HEK293 (cell line): Measurements from ENCODE around the gene DMBX1.

ENCODE experiments used
- CTCF ChIA-PET: fragments of 350-600 bp; formaldehyde crosslinking; extraction: SDS; loops from one replicate; lab custom pipeline; 2021; ENCODE audit warnings: antibody characterized with exemption; lab: Yijun Ruan, JAX
- POLR2A ChIA-PET: fragments of 300-600 bp; formaldehyde crosslinking; extraction: SDS; loops from one replicate; lab custom pipeline; 2020; ENCODE audit warnings: antibody characterized with exemption, inconsistent platforms; lab: Yijun Ruan, JAX
- H3K27ac ChIP-seq: fragments of 200-500 bp; sonication (Bioruptor generic); 2 replicates; pipeline ENCODE4 v1.5.1; 2014; ENCODE audit warnings: low read depth, low read length, control low read depth, inconsistent platforms; ENCODE audit errors: extremely low read depth
- H3K36me3 ChIP-seq, 2 experiments: fragments of 200-500 bp in 1 of 2; sonication (Bioruptor generic) in 1 of 2; 1 replicate in 1 of 2; 2 replicates in 1 of 2; pipeline ENCODE4 v1.5.1; 2014 to 2017; ENCODE audit warnings: inconsistent platforms in 2 of 2, low read length in 2 of 2; ENCODE audit not compliant: control insufficient read depth in 2 of 2, insufficient read depth in 1 of 2
- H3K4me1 ChIP-seq: fragments of 200-500 bp; sonication (Bioruptor generic); 2 replicates; pipeline ENCODE4 v1.5.1; 2014; ENCODE audit warnings: mild to moderate bottlenecking, low read length, inconsistent platforms; ENCODE audit not compliant: control insufficient read depth, insufficient read depth
- H3K4me3 ChIP-seq: 2 replicates; pipeline ENCODE4 v1.5.1; 2011; ENCODE audit warnings: low read depth, mild to moderate bottlenecking, control low read depth, low read length, moderate library complexity
- H3K9me3 ChIP-seq: fragments of 200-500 bp; sonication (Bioruptor generic); 2 replicates; pipeline ENCODE4 v1.5.1; 2014; ENCODE audit warnings: low read depth, low read length, inconsistent platforms; ENCODE audit not compliant: control insufficient read depth, insufficient read depth
- EGR2 ChIP-seq: fragments of 450-650 bp; formaldehyde crosslinking; IDR thresholded peaks from 2 replicates; pipeline ENCODE4 v1.5.1; 2016; ENCODE audit warnings: low read depth, missing biosample characterization, missing genetic modification characterization
- ZNF146 ChIP-seq: fragments of 450-650 bp; formaldehyde crosslinking; IDR thresholded peaks from 2 replicates; pipeline ENCODE4 v1.5.1; 2016; ENCODE audit warnings: missing biosample characterization, missing genetic modification characterization
- ZNF19 ChIP-seq: fragments of 450-650 bp; formaldehyde crosslinking; IDR thresholded peaks from 2 replicates; pipeline ENCODE4; 2016; ENCODE audit warnings: missing biosample characterization, missing genetic modification characterization, low read depth
- ZNF223 ChIP-seq: fragments of 450-650 bp; formaldehyde crosslinking; IDR thresholded peaks from 2 replicates; pipeline ENCODE4 v1.5.1; 2016; ENCODE audit warnings: missing biosample characterization, missing genetic modification characterization
- ZNF311 ChIP-seq: fragments of 450-650 bp; formaldehyde crosslinking; IDR thresholded peaks from 2 replicates; pipeline ENCODE4 v1.5.1; 2017; ENCODE audit warnings: missing biosample characterization, missing genetic modification characterization, borderline replicate concordance
- ZNF544 ChIP-seq: fragments of 450-650 bp; formaldehyde crosslinking; IDR thresholded peaks from 2 replicates; pipeline ENCODE4 v1.5.0; 2017; ENCODE audit warnings: missing biosample characterization, missing genetic modification characterization
- ZNF658 ChIP-seq: fragments of 450-650 bp; formaldehyde crosslinking; IDR thresholded peaks from 2 replicates; pipeline ENCODE4; 2016; ENCODE audit warnings: missing biosample characterization, missing genetic modification characterization
- ZNF776 ChIP-seq: fragments of 450-650 bp; formaldehyde crosslinking; IDR thresholded peaks from 2 replicates; pipeline ENCODE4 v1.5.0; 2017; ENCODE audit warnings: missing biosample characterization, missing genetic modification characterization, borderline replicate concordance
- TF ChIP-seq, protein P1 (sequence below): fragments of 450-650 bp; formaldehyde crosslinking; IDR thresholded peaks from 2 replicates; pipeline ENCODE4 v1.5.1; 2016; ENCODE audit warnings: missing biosample characterization, missing genetic modification characterization
- TF ChIP-seq, protein P2 (sequence below): fragments of 450-650 bp; formaldehyde crosslinking; IDR thresholded peaks from 2 replicates; pipeline ENCODE4 v1.5.1; 2016; ENCODE audit warnings: missing biosample characterization, missing genetic modification characterization
- TF ChIP-seq, protein P3 (sequence below): fragments of 450-650 bp; formaldehyde crosslinking; IDR thresholded peaks from 2 replicates; pipeline ENCODE4 v1.5.1; 2016; ENCODE audit warnings: missing biosample characterization, missing genetic modification characterization
- TF ChIP-seq, protein P4 (sequence below): fragments of 450-650 bp; formaldehyde crosslinking; conservative IDR thresholded peaks from 2 replicates; pipeline ENCODE4 v1.5.1; 2016; ENCODE audit warnings: low read depth, missing biosample characterization, missing genetic modification characterization

Gene DMBX1

DNA sequence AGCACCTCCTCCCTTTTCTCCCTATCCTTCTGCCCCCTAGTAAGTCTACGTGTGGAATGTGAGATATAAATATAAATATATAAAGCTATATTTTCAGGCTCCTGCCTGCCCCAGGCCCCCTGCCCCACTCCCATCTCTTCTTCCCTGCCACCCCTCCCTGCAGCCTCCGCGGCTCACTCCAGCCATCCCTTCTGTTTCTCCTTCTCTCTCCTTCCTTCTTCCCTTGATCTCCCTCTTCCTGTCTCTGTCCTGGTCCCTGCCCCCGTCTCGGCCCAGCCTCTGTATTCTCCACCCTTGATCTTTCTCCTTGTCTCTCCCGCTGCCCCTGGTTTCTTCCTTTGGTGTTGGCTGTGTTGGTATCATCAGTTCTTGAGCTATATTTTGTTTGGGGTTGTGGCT, 23.2 kb downstream of the DMBX1 start:
- no peak overlapping the region for H3K27ac ChIP-seq
- no peaks in the 10 kb centered on the region for H3K9me3 ChIP-seq
- CTCF ChIA-PET: interaction anchor here (1.0 to 1.7 kb wide), 5 partner anchors 14 to 66 kb away, joined by 3 to 9 read pairs (median 5); no protein-coding TSS in a partner anchor
- H3K4me1 ChIP-seq: no peaks in the 10 kb centered on the region; the same call in 1 of the 2 replicates
- no peaks in the 10 kb centered on the region for H3K36me3 ChIP-seq
- TF ChIP-seq ZNF311 (tag by site-specific recombination): no peak
- TF ChIP-seq EGR2: no peak
- POLR2A ChIA-PET: no interaction called here
- H3K4me3 ChIP-seq: no peak overlapping the region

DNA sequence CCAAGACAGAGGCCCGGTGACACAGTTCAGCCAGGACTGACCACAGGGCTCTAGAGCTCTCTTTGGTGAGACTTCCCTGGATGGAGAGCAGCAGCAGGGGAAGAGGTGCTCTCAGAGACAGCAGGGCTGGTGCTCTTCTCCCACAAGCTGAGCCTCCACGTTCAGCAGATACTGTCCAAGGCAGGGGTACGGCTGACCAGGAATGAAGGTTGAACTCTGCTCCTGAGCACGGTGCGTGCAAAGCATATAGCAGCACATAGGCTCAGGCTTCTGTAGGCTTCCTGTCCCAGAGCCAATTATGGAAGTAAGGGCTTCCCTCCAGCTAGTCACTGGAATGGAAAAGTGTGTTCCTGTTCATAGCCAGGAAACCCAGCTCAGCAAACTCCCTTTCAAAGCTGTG, 23.9 kb downstream of the DMBX1 start:
- TF ChIP-seq, protein P1, sequence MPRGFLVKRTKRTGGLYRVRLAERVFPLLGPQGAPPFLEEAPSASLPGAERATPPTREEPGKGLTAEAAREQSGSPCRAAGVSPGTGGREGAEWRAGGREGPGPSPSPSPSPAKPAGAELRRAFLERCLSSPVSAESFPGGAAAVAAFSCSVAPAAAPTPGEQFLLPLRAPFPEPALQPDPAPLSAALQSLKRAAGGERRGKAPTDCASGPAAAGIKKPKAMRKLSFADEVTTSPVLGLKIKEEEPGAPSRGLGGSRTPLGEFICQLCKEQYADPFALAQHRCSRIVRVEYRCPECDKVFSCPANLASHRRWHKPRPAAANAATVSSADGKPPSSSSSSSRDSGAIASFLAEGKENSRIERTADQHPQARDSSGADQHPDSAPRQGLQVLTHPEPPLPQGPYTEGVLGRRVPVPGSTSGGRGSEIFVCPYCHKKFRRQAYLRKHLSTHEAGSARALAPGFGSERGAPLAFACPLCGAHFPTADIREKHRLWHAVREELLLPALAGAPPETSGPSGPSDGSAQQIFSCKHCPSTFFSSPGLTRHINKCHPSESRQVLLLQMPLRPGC (tag by site-specific recombination): no peak
- TF ChIP-seq, protein P2, sequence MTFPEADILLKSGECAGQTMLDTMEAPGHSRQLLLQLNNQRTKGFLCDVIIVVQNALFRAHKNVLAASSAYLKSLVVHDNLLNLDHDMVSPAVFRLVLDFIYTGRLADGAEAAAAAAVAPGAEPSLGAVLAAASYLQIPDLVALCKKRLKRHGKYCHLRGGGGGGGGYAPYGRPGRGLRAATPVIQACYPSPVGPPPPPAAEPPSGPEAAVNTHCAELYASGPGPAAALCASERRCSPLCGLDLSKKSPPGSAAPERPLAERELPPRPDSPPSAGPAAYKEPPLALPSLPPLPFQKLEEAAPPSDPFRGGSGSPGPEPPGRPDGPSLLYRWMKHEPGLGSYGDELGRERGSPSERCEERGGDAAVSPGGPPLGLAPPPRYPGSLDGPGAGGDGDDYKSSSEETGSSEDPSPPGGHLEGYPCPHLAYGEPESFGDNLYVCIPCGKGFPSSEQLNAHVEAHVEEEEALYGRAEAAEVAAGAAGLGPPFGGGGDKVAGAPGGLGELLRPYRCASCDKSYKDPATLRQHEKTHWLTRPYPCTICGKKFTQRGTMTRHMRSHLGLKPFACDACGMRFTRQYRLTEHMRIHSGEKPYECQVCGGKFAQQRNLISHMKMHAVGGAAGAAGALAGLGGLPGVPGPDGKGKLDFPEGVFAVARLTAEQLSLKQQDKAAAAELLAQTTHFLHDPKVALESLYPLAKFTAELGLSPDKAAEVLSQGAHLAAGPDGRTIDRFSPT (tag by site-specific recombination): no peak
- TF ChIP-seq ZNF19 (tag by site-specific recombination): no peak
- Histone ChIP-seq H3K27ac (no peak overlapping the region), H3K4me1 (no peaks in the 10 kb centered on the region; the same call in 1 of the 2 replicates), H3K9me3 (no peaks in the 10 kb centered on the region), H3K36me3 (no peaks in the 10 kb centered on the region), H3K4me3 (no peak overlapping the region)
- ChIA-PET POLR2A (no interaction called here), CTCF (interaction anchor here (0.6 to 1.7 kb wide), 6 partner anchors 14 to 123 kb away, joined by 3 to 9 read pairs (median 4); no protein-coding TSS in a partner anchor)

DNA sequence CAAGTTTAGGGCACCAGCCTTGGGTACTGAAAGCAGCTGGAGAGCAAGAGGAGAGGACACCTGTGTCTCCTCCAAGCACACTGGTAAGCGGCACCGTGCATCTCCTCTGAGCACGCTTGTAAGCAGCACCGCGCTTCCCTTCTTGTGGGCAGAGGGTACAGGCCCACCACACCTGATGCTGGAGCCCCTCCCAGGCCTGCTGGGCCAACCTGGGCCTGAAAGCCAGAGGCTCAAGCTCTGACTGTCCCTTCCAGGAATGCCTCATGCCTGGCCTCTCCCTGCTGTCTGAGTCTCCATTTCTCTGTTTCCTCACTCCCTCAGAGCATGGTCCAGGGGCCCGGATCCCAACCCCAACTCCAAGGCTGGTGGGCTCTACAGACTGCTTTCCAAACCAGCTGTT, 25.9 kb downstream of the DMBX1 start:
- ChIA-PET POLR2A (no interaction called here), CTCF (interaction anchor here (1.1 to 9.0 kb wide), 6 partner anchors 17 to 74 kb away, joined by 3 to 56 read pairs (median 4); no protein-coding TSS in a partner anchor)
- H3K27ac ChIP-seq: no peak overlapping the region
- H3K4me3 ChIP-seq: no peak overlapping the region
- no peaks in the 10 kb centered on the region for H3K9me3 ChIP-seq
- TF ChIP-seq, protein P3, sequence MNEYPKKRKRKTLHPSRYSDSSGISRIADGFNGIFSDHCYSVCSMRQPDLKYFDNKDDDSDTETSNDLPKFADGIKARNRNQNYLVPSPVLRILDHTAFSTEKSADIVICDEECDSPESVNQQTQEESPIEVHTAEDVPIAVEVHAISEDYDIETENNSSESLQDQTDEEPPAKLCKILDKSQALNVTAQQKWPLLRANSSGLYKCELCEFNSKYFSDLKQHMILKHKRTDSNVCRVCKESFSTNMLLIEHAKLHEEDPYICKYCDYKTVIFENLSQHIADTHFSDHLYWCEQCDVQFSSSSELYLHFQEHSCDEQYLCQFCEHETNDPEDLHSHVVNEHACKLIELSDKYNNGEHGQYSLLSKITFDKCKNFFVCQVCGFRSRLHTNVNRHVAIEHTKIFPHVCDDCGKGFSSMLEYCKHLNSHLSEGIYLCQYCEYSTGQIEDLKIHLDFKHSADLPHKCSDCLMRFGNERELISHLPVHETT (tag by site-specific recombination): no peak
- TF ChIP-seq ZNF544 (no peak), ZNF658 (no peak), ZNF776 (tag by site-specific recombination) (no peak), ZNF146 (no peak), ZNF223 (no peak)
- TF ChIP-seq, protein P4, sequence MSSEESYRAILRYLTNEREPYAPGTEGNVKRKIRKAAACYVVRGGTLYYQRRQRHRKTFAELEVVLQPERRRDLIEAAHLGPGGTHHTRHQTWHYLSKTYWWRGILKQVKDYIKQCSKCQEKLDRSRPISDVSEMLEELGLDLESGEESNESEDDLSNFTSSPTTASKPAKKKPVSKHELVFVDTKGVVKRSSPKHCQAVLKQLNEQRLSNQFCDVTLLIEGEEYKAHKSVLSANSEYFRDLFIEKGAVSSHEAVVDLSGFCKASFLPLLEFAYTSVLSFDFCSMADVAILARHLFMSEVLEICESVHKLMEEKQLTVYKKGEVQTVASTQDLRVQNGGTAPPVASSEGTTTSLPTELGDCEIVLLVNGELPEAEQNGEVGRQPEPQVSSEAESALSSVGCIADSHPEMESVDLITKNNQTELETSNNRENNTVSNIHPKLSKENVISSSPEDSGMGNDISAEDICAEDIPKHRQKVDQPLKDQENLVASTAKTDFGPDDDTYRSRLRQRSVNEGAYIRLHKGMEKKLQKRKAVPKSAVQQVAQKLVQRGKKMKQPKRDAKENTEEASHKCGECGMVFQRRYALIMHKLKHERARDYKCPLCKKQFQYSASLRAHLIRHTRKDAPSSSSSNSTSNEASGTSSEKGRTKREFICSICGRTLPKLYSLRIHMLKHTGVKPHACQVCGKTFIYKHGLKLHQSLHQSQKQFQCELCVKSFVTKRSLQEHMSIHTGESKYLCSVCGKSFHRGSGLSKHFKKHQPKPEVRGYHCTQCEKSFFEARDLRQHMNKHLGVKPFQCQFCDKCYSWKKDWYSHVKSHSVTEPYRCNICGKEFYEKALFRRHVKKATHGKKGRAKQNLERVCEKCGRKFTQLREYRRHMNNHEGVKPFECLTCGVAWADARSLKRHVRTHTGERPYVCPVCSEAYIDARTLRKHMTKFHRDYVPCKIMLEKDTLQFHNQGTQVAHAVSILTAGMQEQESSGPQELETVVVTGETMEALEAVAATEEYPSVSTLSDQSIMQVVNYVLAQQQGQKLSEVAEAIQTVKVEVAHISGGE (tag by site-specific recombination): no peak
- no peaks in the 10 kb centered on the region for H3K36me3 ChIP-seq
- H3K4me1 ChIP-seq: no peaks in the 10 kb centered on the region; the same call in 1 of the 2 replicates
